ENCODE results near the gene BRINP3.

Gene BRINP3

GRCh38 chr1:190250368-190250767 lies 227.3 kb downstream of the BRINP3 start:
- Histone ChIP-seq H3K27me3 (ENCODE audit: control insufficient read depth, insufficient read depth, low read length) (no peaks in the 10 kb centered on the region), H3K4me2 (ENCODE audit: low read length) (no peak overlapping the region), H3K4me1 (ENCODE audit: control insufficient read depth, insufficient read depth, low read length) (no peaks in the 10 kb centered on the region), H3K4me3 (ENCODE audit: low read length) (no peak overlapping the region), H3K36me3 (ENCODE audit: insufficient read depth, low read length) (no peaks in the 10 kb centered on the region), H3K9ac (ENCODE audit: low read depth, low read length) (no peak overlapping the region), H3K9me3 (replicated peaks; ENCODE audit: low read length) (no peaks in the 10 kb centered on the region)

- Histone ChIP-seq H3K4me2 (ENCODE audit: low read length) (no peak overlapping the region), H3K27me3 (ENCODE audit: control insufficient read depth, insufficient read depth, low read length) (no peaks in the 10 kb centered on the region), H3K4me3 (ENCODE audit: low read length) (no peak overlapping the region), H3K4me1 (ENCODE audit: control insufficient read depth, insufficient read depth, low read length) (no peaks in the 10 kb centered on the region), H3K9ac (ENCODE audit: low read depth, low read length) (no peak overlapping the region), H3K36me3 (ENCODE audit: insufficient read depth, low read length) (no peaks in the 10 kb centered on the region), H3K9me3 (replicated peaks; ENCODE audit: low read length) (no peaks in the 10 kb centered on the region)
Observed at GRCh38 chr1:190244406-190244805, 233.3 kb downstream of the BRINP3 start.

- no peaks in the 10 kb centered on the region for H3K27me3 ChIP-seq (ENCODE audit: control insufficient read depth, insufficient read depth, low read length)
- no peaks in the 10 kb centered on the region for H3K36me3 ChIP-seq (ENCODE audit: insufficient read depth, low read length)
- H3K9me3 ChIP-seq (replicated peaks; ENCODE audit: low read length) = no peaks in the 10 kb centered on the region
- no peak overlapping the region for H3K4me3 ChIP-seq (ENCODE audit: low read length)
- H3K9ac ChIP-seq (ENCODE audit: low read depth, low read length) = no peak overlapping the region
- H3K4me2 ChIP-seq (ENCODE audit: low read length) = no peak overlapping the region
- H3K4me1 ChIP-seq (ENCODE audit: control insufficient read depth, insufficient read depth, low read length) = no peaks in the 10 kb centered on the region
Observed at GRCh38 chr1:190243056-190243455, 234.6 kb downstream of the BRINP3 start.

- Histone ChIP-seq H3K9ac (ENCODE audit: low read depth, low read length) (no peak overlapping the region), H3K4me3 (ENCODE audit: low read length) (no peak overlapping the region), H3K27me3 (ENCODE audit: control insufficient read depth, insufficient read depth, low read length) (no peaks in the 10 kb centered on the region), H3K9me3 (replicated peaks; ENCODE audit: low read length) (no peaks in the 10 kb centered on the region), H3K36me3 (ENCODE audit: insufficient read depth, low read length) (no peaks in the 10 kb centered on the region), H3K4me1 (ENCODE audit: control insufficient read depth, insufficient read depth, low read length) (no peaks in the 10 kb centered on the region), H3K4me2 (ENCODE audit: low read length) (no peak overlapping the region)
Observed at GRCh38 chr1:190226006-190226405, 251.7 kb downstream of the BRINP3 start.

- no peak overlapping the region for H3K4me3 ChIP-seq (ENCODE audit: low read length)
- no peak overlapping the region for H3K9ac ChIP-seq (ENCODE audit: low read depth, low read length)
- H3K27me3 ChIP-seq (ENCODE audit: control insufficient read depth, insufficient read depth, low read length) = no peaks in the 10 kb centered on the region
- H3K4me1 ChIP-seq (ENCODE audit: control insufficient read depth, insufficient read depth, low read length) = no peaks in the 10 kb centered on the region
- H3K4me2 ChIP-seq (ENCODE audit: low read length) = no peak overlapping the region
- no peaks in the 10 kb centered on the region for H3K36me3 ChIP-seq (ENCODE audit: insufficient read depth, low read length)
- H3K9me3 ChIP-seq (replicated peaks; ENCODE audit: low read length) = no peaks in the 10 kb centered on the region
Observed at GRCh38 chr1:190212450-190212849, 265.2 kb downstream of the BRINP3 start.

GRCh38 chr1:190207733-190208132 lies 269.9 kb downstream of the BRINP3 start:
- Histone ChIP-seq H3K27me3 (ENCODE audit: control insufficient read depth, insufficient read depth, low read length) (no peaks in the 10 kb centered on the region), H3K9me3 (replicated peaks; ENCODE audit: low read length) (no peaks in the 10 kb centered on the region), H3K4me3 (ENCODE audit: low read length) (no peak overlapping the region), H3K36me3 (ENCODE audit: insufficient read depth, low read length) (no peaks in the 10 kb centered on the region), H3K4me2 (ENCODE audit: low read length) (no peak overlapping the region), H3K4me1 (ENCODE audit: control insufficient read depth, insufficient read depth, low read length) (peaks cover 11% of the 10 kb centered on the region), H3K9ac (ENCODE audit: low read depth, low read length) (no peak overlapping the region)

- Histone ChIP-seq H3K4me1 (ENCODE audit: control insufficient read depth, insufficient read depth, low read length) (peaks cover 11% of the 10 kb centered on the region), H3K9me3 (replicated peaks; ENCODE audit: low read length) (no peaks in the 10 kb centered on the region), H3K27me3 (ENCODE audit: control insufficient read depth, insufficient read depth, low read length) (no peaks in the 10 kb centered on the region), H3K4me3 (ENCODE audit: low read length) (no peak overlapping the region), H3K4me2 (ENCODE audit: low read length) (peak overlapping the region; percentile 32), H3K36me3 (ENCODE audit: insufficient read depth, low read length) (no peaks in the 10 kb centered on the region), H3K9ac (ENCODE audit: low read depth, low read length) (no peak overlapping the region)
Observed at GRCh38 chr1:190205713-190206112, 272.0 kb downstream of the BRINP3 start.

- no peaks in the 10 kb centered on the region for H3K36me3 ChIP-seq (ENCODE audit: insufficient read depth, low read length)
- H3K9me3 ChIP-seq (replicated peaks; ENCODE audit: low read length) = no peaks in the 10 kb centered on the region
- H3K27me3 ChIP-seq (ENCODE audit: control insufficient read depth, insufficient read depth, low read length) = no peaks in the 10 kb centered on the region
- H3K4me2 ChIP-seq (ENCODE audit: low read length) = no peak overlapping the region
- H3K9ac ChIP-seq (ENCODE audit: low read depth, low read length) = no peak overlapping the region
- no peaks in the 10 kb centered on the region for H3K4me1 ChIP-seq (ENCODE audit: control insufficient read depth, insufficient read depth, low read length)
- H3K4me3 ChIP-seq (ENCODE audit: low read length) = no peak overlapping the region
Observed at GRCh38 chr1:190196020-190196419, 281.6 kb downstream of the BRINP3 start.

- no peak overlapping the region for H3K4me2 ChIP-seq (ENCODE audit: low read length)
- no peaks in the 10 kb centered on the region for H3K27me3 ChIP-seq (ENCODE audit: control insufficient read depth, insufficient read depth, low read length)
- H3K36me3 ChIP-seq (ENCODE audit: insufficient read depth, low read length) = no peaks in the 10 kb centered on the region
- H3K9me3 ChIP-seq (replicated peaks; ENCODE audit: low read length) = no peaks in the 10 kb centered on the region
- no peak overlapping the region for H3K9ac ChIP-seq (ENCODE audit: low read depth, low read length)
- H3K4me3 ChIP-seq (ENCODE audit: low read length) = no peak overlapping the region
- H3K4me1 ChIP-seq (ENCODE audit: control insufficient read depth, insufficient read depth, low read length) = no peaks in the 10 kb centered on the region
Observed at GRCh38 chr1:190193508-190194115, 284.1 kb downstream of the BRINP3 start.

GRCh38 chr1:190192627-190193026 lies 285.0 kb downstream of the BRINP3 start:
- no peaks in the 10 kb centered on the region for H3K4me1 ChIP-seq (ENCODE audit: control insufficient read depth, insufficient read depth, low read length)

GRCh38 chr1:190183588-190183987 lies 294.1 kb downstream of the BRINP3 start:
- peaks cover 3% of the 10 kb centered on the region for H3K4me1 ChIP-seq (ENCODE audit: control insufficient read depth, insufficient read depth, low read length)

More at GRCh38 chr1:190192627-190193026, 285.0 kb downstream of the BRINP3 start:
- H3K4me3 ChIP-seq (ENCODE audit: low read length) = no peak overlapping the region
- H3K9me3 ChIP-seq (replicated peaks; ENCODE audit: low read length) = no peaks in the 10 kb centered on the region
- no peak overlapping the region for H3K9ac ChIP-seq (ENCODE audit: low read depth, low read length)
- no peaks in the 10 kb centered on the region for H3K36me3 ChIP-seq (ENCODE audit: insufficient read depth, low read length)
- no peak overlapping the region for H3K4me2 ChIP-seq (ENCODE audit: low read length)
- no peaks in the 10 kb centered on the region for H3K27me3 ChIP-seq (ENCODE audit: control insufficient read depth, insufficient read depth, low read length)

GRCh38 chr1:190179817-190180216 lies 297.8 kb downstream of the BRINP3 start:
- H3K4me2 ChIP-seq (ENCODE audit: low read length) = no peak overlapping the region
- no peaks in the 10 kb centered on the region for H3K27me3 ChIP-seq (ENCODE audit: control insufficient read depth, insufficient read depth, low read length)
- no peak overlapping the region for H3K9ac ChIP-seq (ENCODE audit: low read depth, low read length)
- H3K9me3 ChIP-seq (replicated peaks; ENCODE audit: low read length) = no peaks in the 10 kb centered on the region
- peaks cover 11% of the 10 kb centered on the region for H3K4me1 ChIP-seq (ENCODE audit: control insufficient read depth, insufficient read depth, low read length)
- H3K36me3 ChIP-seq (ENCODE audit: insufficient read depth, low read length) = no peaks in the 10 kb centered on the region
- H3K4me3 ChIP-seq (ENCODE audit: low read length) = no peak overlapping the region

More at GRCh38 chr1:190183588-190183987, 294.1 kb downstream of the BRINP3 start:
- H3K4me3 ChIP-seq (ENCODE audit: low read length) = no peak overlapping the region
- no peaks in the 10 kb centered on the region for H3K27me3 ChIP-seq (ENCODE audit: control insufficient read depth, insufficient read depth, low read length)
- H3K4me2 ChIP-seq (ENCODE audit: low read length) = no peak overlapping the region
- H3K9ac ChIP-seq (ENCODE audit: low read depth, low read length) = no peak overlapping the region
- no peaks in the 10 kb centered on the region for H3K9me3 ChIP-seq (replicated peaks; ENCODE audit: low read length)
- H3K36me3 ChIP-seq (ENCODE audit: insufficient read depth, low read length) = no peaks in the 10 kb centered on the region

Data from skeletal muscle satellite cell (primary cell).